Lung (tissue), 12 donors: Measurements from ENCODE around the gene FZR1. TPM values are rescaled to one million over a fixed set of nuclear protein-coding genes. Genes with fewer than 3 reads are reported as not detected.

Experiments used
- ATAC-seq: fragments of 200-7000 bp; cut with Tn5 transposase; one replicate; pipeline ENCODE4 v1.9.1; 2020; ENCODE audit warnings: moderate number of reproducible peaks; ENCODE audit not compliant: insufficient read depth, low FRiP score
- DNase-seq, 3 donors: peaks; one replicate each; pipeline ENCODE4 v3.0.0-alpha.2; 2013 to 2017
- H3K27ac ChIP-seq, 2 donors: one replicate each; pipeline ENCODE4 v1.5.1; 2013; ENCODE audit warnings: mild to moderate bottlenecking in 2 of 2, moderate library complexity in 2 of 2, control low read depth in 1 of 2, inconsistent platforms in 1 of 2, low read depth in 1 of 2, low read length in 1 of 2
- H3K27me3 ChIP-seq, 3 donors: one replicate each; pipeline ENCODE4 v1.5.1; 2013; ENCODE audit warnings: low read length in 2 of 3; ENCODE audit not compliant: control insufficient read depth in 3 of 3, insufficient read depth in 3 of 3
- H3K36me3 ChIP-seq, 4 donors: one replicate each; pipeline ENCODE4 v1.5.1; 2013; ENCODE audit warnings: low read length in 4 of 4, mild to moderate bottlenecking in 1 of 4, moderate library complexity in 1 of 4; ENCODE audit not compliant: control insufficient read depth in 4 of 4, insufficient read depth in 4 of 4
- H3K4me1 ChIP-seq, 5 donors: one replicate each; pipeline ENCODE4 v1.5.1; 2013; ENCODE audit warnings: low read length in 5 of 5, mild to moderate bottlenecking in 2 of 5, moderate library complexity in 1 of 5; ENCODE audit not compliant: control insufficient read depth in 5 of 5, insufficient read depth in 5 of 5
- H3K4me3 ChIP-seq: one replicate; pipeline ENCODE4 v1.5.1; 2013; ENCODE audit warnings: mild to moderate bottlenecking, control low read depth, moderate library complexity
- H3K9ac ChIP-seq, 2 donors: one replicate each; pipeline ENCODE4 v1.5.1; 2013; ENCODE audit warnings: low read length in 2 of 2, control low read depth in 1 of 2; ENCODE audit not compliant: insufficient read depth in 1 of 2
- H3K9me3 ChIP-seq, 4 donors: one replicate each; pipeline ENCODE4 v1.5.1; 2013; ENCODE audit warnings: low read length in 3 of 4, mild to moderate bottlenecking in 1 of 4, moderate library complexity in 1 of 4; ENCODE audit not compliant: control insufficient read depth in 4 of 4, insufficient read depth in 3 of 4
- WGBS, 2 donors: extraction: QIAGEN DNeasy Blood & Tissue Kit; methylation state at CpG; one replicate each; pipeline ENCODE4 v1.1.7; 2013; 5-methylcytosine and 5-hydroxymethylcytosine counted together
- polyA plus RNA-seq, 2 donors: library from polyadenylated mRNA; stranded (reverse); fragments of 200-250 nt; gene quantifications; one replicate each; pipeline ENCODE4 v1.2.1, GENCODE V29; 2013
- total RNA-seq, 2 donors: library from RNA; depleted of rRNA in 1 of 2; stranded (reverse); fragments of >200 nt in 1 of 2; gene quantifications; one replicate each; pipeline ENCODE4 v1.2.1, GENCODE V29; 2014 to 2021
- TF ChIP-seq, protein P1 (sequence below): IDR thresholded peaks from 2 replicates; pipeline ENCODE4 v1.5.1; 2012; ENCODE audit warnings: mild to moderate bottlenecking; ENCODE audit errors: control extremely low read depth, extremely low read depth
- donor health status: control.
- donor health status: control.
- donor health status: Bipolar disorder and iron deficiency.
- donor health status: healthy.
- donor health status: DM: yes; HTN: yes; CAD: no.

The FZR1 gene
- total and polyA plus RNA-seq, 4 donors, result 20.0 to 45.8 (median 28.3) TPM

GRCh38 chr19:3520166-3521103, 14.3 kb downstream of the FZR1 start:
- H3K4me1 ChIP-seq, result peaks cover 0 to 11% (median 2%) of the 10 kb centered on the region in 5 donors
- WGBS, 2 donors, result 89 to 93% methylated on average over 37 of the region's 37 CpGs
- no peaks in the 10 kb centered on the region for H3K27me3 ChIP-seq
- H3K9ac ChIP-seq, result no peak overlapping the region
- no peak overlapping the region for H3K4me3 ChIP-seq
- DNase-seq (no peak), ATAC-seq (no peak)
- peaks cover 0 to 30% (median 14%) of the 10 kb centered on the region in 4 donors for H3K36me3 ChIP-seq
- TF ChIP-seq, protein P1, sequence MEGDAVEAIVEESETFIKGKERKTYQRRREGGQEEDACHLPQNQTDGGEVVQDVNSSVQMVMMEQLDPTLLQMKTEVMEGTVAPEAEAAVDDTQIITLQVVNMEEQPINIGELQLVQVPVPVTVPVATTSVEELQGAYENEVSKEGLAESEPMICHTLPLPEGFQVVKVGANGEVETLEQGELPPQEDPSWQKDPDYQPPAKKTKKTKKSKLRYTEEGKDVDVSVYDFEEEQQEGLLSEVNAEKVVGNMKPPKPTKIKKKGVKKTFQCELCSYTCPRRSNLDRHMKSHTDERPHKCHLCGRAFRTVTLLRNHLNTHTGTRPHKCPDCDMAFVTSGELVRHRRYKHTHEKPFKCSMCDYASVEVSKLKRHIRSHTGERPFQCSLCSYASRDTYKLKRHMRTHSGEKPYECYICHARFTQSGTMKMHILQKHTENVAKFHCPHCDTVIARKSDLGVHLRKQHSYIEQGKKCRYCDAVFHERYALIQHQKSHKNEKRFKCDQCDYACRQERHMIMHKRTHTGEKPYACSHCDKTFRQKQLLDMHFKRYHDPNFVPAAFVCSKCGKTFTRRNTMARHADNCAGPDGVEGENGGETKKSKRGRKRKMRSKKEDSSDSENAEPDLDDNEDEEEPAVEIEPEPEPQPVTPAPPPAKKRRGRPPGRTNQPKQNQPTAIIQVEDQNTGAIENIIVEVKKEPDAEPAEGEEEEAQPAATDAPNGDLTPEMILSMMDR, result no peak
- peaks cover 0 to 1% (median 0%) of the 10 kb centered on the region in 4 donors for H3K9me3 ChIP-seq
- H3K27ac ChIP-seq, result no peak overlapping the region

DNA sequence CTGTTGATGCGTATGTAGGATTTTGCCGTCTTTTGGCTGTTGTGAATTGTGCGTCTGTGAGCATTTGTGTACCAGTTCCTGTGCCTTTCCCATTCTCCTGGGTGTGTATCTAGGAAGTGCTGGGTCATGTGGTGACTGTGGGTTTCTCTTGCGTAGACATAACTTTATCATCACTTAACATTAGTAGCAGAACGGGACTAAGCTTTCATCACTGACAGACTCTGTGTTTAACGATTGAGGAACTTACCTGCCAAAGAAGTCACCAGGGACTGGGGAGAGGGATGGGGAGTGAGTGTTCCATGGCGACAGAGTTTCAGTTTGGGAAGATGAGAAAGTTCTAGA, 15.0 kb downstream of the FZR1 start:
- no peak overlapping the region for H3K9ac ChIP-seq
- ATAC-seq (no peak), DNase-seq (no peak)
- peaks cover 0 to 1% (median 0%) of the 10 kb centered on the region in 4 donors for H3K9me3 ChIP-seq
- TF ChIP-seq, protein P1, result no peak
- no peak overlapping the region for H3K4me3 ChIP-seq
- 68 to 77% methylated on average over 7 of the region's 7 CpGs for WGBS, 2 donors
- H3K4me1 ChIP-seq, result peaks cover 0 to 7% (median 2%) of the 10 kb centered on the region in 5 donors
- H3K36me3 ChIP-seq, result peaks cover 0 to 35% (median 16%) of the 10 kb centered on the region in 4 donors
- no peak overlapping the region for H3K27ac ChIP-seq
- H3K27me3 ChIP-seq, result no peaks in the 10 kb centered on the region

- no peak for ATAC-seq
- Histone ChIP-seq H3K9me3 (peaks cover 0 to 1% (median 0%) of the 10 kb centered on the region in 4 donors), H3K4me1 (peaks cover 0 to 2% (median 0%) of the 10 kb centered on the region in 5 donors), H3K4me3 (no peak overlapping the region), H3K27me3 (no peaks in the 10 kb centered on the region), H3K27ac (no peak overlapping the region), H3K9ac (no peak overlapping the region), H3K36me3 (peaks cover 1 to 52% (median 22%) of the 10 kb centered on the region in 4 donors)
- WGBS, 2 donors, result 94 to 96% methylated on average over 39 to 40 of the region's 40 CpGs
- DNase-seq, result no peak
- TF ChIP-seq, protein P1, result no peak
Measured at GRCh38 chr19:3522421-3523360, 16.6 kb downstream of the FZR1 start.
